MM.1S (cell line): ENCODE results near the gene FGF3.

Experiments used
- DNase-seq: peaks from one replicate; pipeline ENCODE4 v3.0.0-alpha.2; 2015
- H2AFZ ChIP-seq: fragments of 300-600 bp; sonication (generic); 2 replicates; pipeline ENCODE4 v1.6.0; 2016; ENCODE audit warnings: antibody characterized with exemption, low read length
- H3F3A ChIP-seq: fragments of 300-600 bp; sonication (generic); 2 replicates; pipeline ENCODE4 v1.6.1; 2016; ENCODE audit warnings: mild to moderate bottlenecking, antibody characterized with exemption, low read length, moderate library complexity, mixed read lengths; ENCODE audit not compliant: insufficient read depth
- H3K27ac ChIP-seq: fragments of 300-600 bp; sonication (generic); 2 replicates; pipeline ENCODE4 v1.5.1; 2016; ENCODE audit warnings: mild to moderate bottlenecking, low read length
- H3K27me3 ChIP-seq: fragments of 300-600 bp; sonication (generic); replicated peaks from 2 replicates; pipeline ENCODE4 v1.6.0; 2016; ENCODE audit warnings: low read length; ENCODE audit not compliant: insufficient read depth
- H3K36me3 ChIP-seq: fragments of 300-600 bp; sonication (generic); replicated peaks from 2 replicates; pipeline ENCODE4 v1.6.1; 2016; ENCODE audit warnings: mild to moderate bottlenecking, low read length, mixed read lengths; ENCODE audit not compliant: insufficient read depth
- H3K4me1 ChIP-seq: fragments of 300-600 bp; sonication (generic); 2 replicates; pipeline ENCODE4 v1.6.1; 2016; ENCODE audit warnings: low read length, mixed read lengths
- H3K4me2 ChIP-seq: fragments of 300-600 bp; sonication (generic); 2 replicates; pipeline ENCODE4 v1.6.0; 2016; ENCODE audit warnings: low read depth, low read length
- H3K4me3 ChIP-seq: fragments of 300-600 bp; sonication (generic); 2 replicates; pipeline ENCODE4 v1.5.1; 2016; ENCODE audit warnings: low read length, mixed read lengths
- H3K79me2 ChIP-seq: fragments of 300-600 bp; sonication (generic); 2 replicates; pipeline ENCODE4 v1.6.1; 2016; ENCODE audit warnings: mixed run types, low read length, mixed read lengths
- H3K9ac ChIP-seq: fragments of 300-600 bp; sonication (generic); 2 replicates; pipeline ENCODE4 v1.6.1; 2016; ENCODE audit warnings: low read length, mixed read lengths
- H3K9me2 ChIP-seq: fragments of 300-600 bp; sonication (generic); replicated peaks from 2 replicates; pipeline ENCODE4 v1.6.1; 2016; ENCODE audit warnings: mild to moderate bottlenecking, low read length, mixed read lengths; ENCODE audit not compliant: insufficient read depth
- H3K9me3 ChIP-seq: fragments of 300-600 bp; sonication (generic); replicated peaks from 2 replicates; pipeline ENCODE4 v1.6.1; 2016; ENCODE audit warnings: mild to moderate bottlenecking, low read length, mixed read lengths; ENCODE audit not compliant: insufficient read depth
- H4K20me1 ChIP-seq: fragments of 300-600 bp; sonication (generic); 2 replicates; pipeline ENCODE4 v1.6.1; 2016; ENCODE audit warnings: mild to moderate bottlenecking, low read length, moderate library complexity, mixed read lengths; ENCODE audit not compliant: insufficient read depth
- CTCF ChIP-seq: fragments of 300-600 bp; sonication (generic); IDR thresholded peaks from 2 replicates; pipeline ENCODE4 v1.5.1; 2016; ENCODE audit warnings: antibody characterized with exemption, low read length, mixed read lengths
- EZH2 ChIP-seq: fragments of 300-600 bp; sonication (generic); optimal IDR thresholded peaks from 2 replicates; pipeline ENCODE3; 2017; ENCODE audit warnings: low read depth, mild to moderate bottlenecking, antibody characterized with exemption, low read length, mixed read lengths
- EZH2phosphoT487 ChIP-seq: fragments of 300-600 bp; sonication (generic); IDR thresholded peaks from 2 replicates; pipeline ENCODE4 v1.6.1; 2018; ENCODE audit warnings: antibody characterized with exemption, low read length

The FGF3 gene

GRCh38 chr11:69836401-69836800 lies 17.2 kb upstream of the FGF3 start:
- no peaks in the 10 kb centered on the region for H4K20me1 ChIP-seq
- no peak overlapping the region for H2AFZ ChIP-seq
- H3F3A ChIP-seq: no peaks in the 10 kb centered on the region
- no peak overlapping the region for H3K27ac ChIP-seq
- H3K9me2 ChIP-seq: no peaks in the 10 kb centered on the region
- H3K4me1 ChIP-seq: no peaks in the 10 kb centered on the region
- H3K36me3 ChIP-seq: no peaks in the 10 kb centered on the region
- TF ChIP-seq EZH2: no peak
- no peak for TF ChIP-seq EZH2phosphoT487
- no peak for TF ChIP-seq CTCF
- no peak overlapping the region for H3K9ac ChIP-seq
- H3K4me2 ChIP-seq: no peak overlapping the region
- no peak overlapping the region for H3K4me3 ChIP-seq
- no peaks in the 10 kb centered on the region for H3K79me2 ChIP-seq
- peaks cover 92% of the 10 kb centered on the region for H3K27me3 ChIP-seq
- H3K9me3 ChIP-seq: no peaks in the 10 kb centered on the region
- DNase-seq: no peak

- no peak overlapping the region for H3K9ac ChIP-seq
- H3K9me3 ChIP-seq: no peaks in the 10 kb centered on the region
- no peaks in the 10 kb centered on the region for H3K9me2 ChIP-seq
- no peak overlapping the region for H3K4me2 ChIP-seq
- H4K20me1 ChIP-seq: no peaks in the 10 kb centered on the region
- H3K4me1 ChIP-seq: no peaks in the 10 kb centered on the region
- H3K79me2 ChIP-seq: no peaks in the 10 kb centered on the region
- H3K27me3 ChIP-seq: peaks cover 93% of the 10 kb centered on the region
- no peak overlapping the region for H3K27ac ChIP-seq
- DNase-seq: no peak
- no peak overlapping the region for H3K4me3 ChIP-seq
- TF ChIP-seq CTCF: no peak
- no peak for TF ChIP-seq EZH2
- no peak for TF ChIP-seq EZH2phosphoT487
- no peak overlapping the region for H2AFZ ChIP-seq
- H3K36me3 ChIP-seq: no peaks in the 10 kb centered on the region
- no peaks in the 10 kb centered on the region for H3F3A ChIP-seq
Measured at GRCh38 chr11:69834811-69835800, 15.9 kb upstream of the FGF3 start.

GRCh38 chr11:69834251-69834650 lies 15.0 kb upstream of the FGF3 start:
- Histone ChIP-seq H3K27me3 (peaks cover 92% of the 10 kb centered on the region), H3F3A (no peaks in the 10 kb centered on the region), H3K27ac (no peak overlapping the region), H3K36me3 (no peaks in the 10 kb centered on the region), H3K4me3 (no peak overlapping the region), H3K9me2 (no peaks in the 10 kb centered on the region), H3K9me3 (no peaks in the 10 kb centered on the region), H2AFZ (no peak overlapping the region), H3K4me1 (no peaks in the 10 kb centered on the region), H4K20me1 (no peaks in the 10 kb centered on the region), H3K9ac (no peak overlapping the region), H3K79me2 (no peaks in the 10 kb centered on the region), H3K4me2 (no peak overlapping the region)
- DNase-seq: no peak
- no peak for TF ChIP-seq EZH2
- TF ChIP-seq CTCF: no peak
- TF ChIP-seq EZH2phosphoT487: no peak
